Spleen (tissue), 11 donors: Measurements from ENCODE around the gene SLC12A5. TPM values are rescaled to one million over a fixed set of nuclear protein-coding genes. Genes with fewer than 3 reads are reported as not detected.

Source experiments
- DNase-seq: peaks from one replicate; pipeline ENCODE4 v3.0.0-alpha.2; 2020
- H3K27ac ChIP-seq, 8 donors: fragments of 200-600 bp; sonication (generic) in 7 of 8; 1 replicate in 4 of 8; 2 replicates in 4 of 8; pipeline versions ENCODE4 v1.5.0 to v1.8.0; 2016 to 2021; ENCODE audit warnings: inconsistent platforms in 4 of 8, mild to moderate bottlenecking in 4 of 8, moderate library complexity in 1 of 8
- H3K27me3 ChIP-seq, 7 donors: fragments of 200-600 bp; sonication (generic) in 6 of 7; replicated peaks in 1 of 7; 1 replicate in 4 of 7; 2 replicates in 3 of 7; pipeline versions ENCODE4 v1.5.0 to v1.8.0; 2016 to 2021; ENCODE audit warnings: inconsistent platforms in 3 of 7, mild to moderate bottlenecking in 1 of 7
- H3K36me3 ChIP-seq, 6 donors: fragments of 200-600 bp; sonication (generic) in 5 of 6; 1 replicate in 4 of 6; 2 replicates in 2 of 6; pipeline versions ENCODE4 v1.5.0 to v1.8.0; 2016 to 2021; ENCODE audit warnings: inconsistent platforms in 2 of 6
- H3K4me1 ChIP-seq, 6 donors: fragments of 200-600 bp; sonication (generic) in 5 of 6; 1 replicate in 3 of 6; 2 replicates in 3 of 6; pipeline versions ENCODE4 v1.5.0 to v1.8.0; 2016 to 2021; ENCODE audit warnings: inconsistent platforms in 3 of 6
- H3K4me3 ChIP-seq, 8 donors: fragments of 200-600 bp; sonication (generic) in 7 of 8; 1 replicate in 4 of 8; 2 replicates in 4 of 8; pipeline versions ENCODE4 v1.5.0 to v1.8.0; 2016 to 2021; ENCODE audit warnings: inconsistent platforms in 4 of 8, mild to moderate bottlenecking in 4 of 8, moderate library complexity in 2 of 8
- H3K9me3 ChIP-seq, 8 donors: fragments of 200-600 bp; sonication (generic) in 7 of 8; 1 replicate in 4 of 8; 2 replicates in 4 of 8; pipeline versions ENCODE4 v1.5.0 to v1.8.0; 2016 to 2021; ENCODE audit warnings: inconsistent platforms in 4 of 8
- POLR2A ChIP-seq, 3 donors: fragments of 450-650 bp; IDR thresholded peaks; one replicate each; pipeline ENCODE4 v1.5.1; 2017; ENCODE audit warnings: antibody characterized with exemption in 3 of 3, mild to moderate bottlenecking in 1 of 3
- POLR2AphosphoS5 ChIP-seq, 3 donors: sonication (generic); formaldehyde crosslinking; IDR thresholded peaks; one replicate each; pipeline ENCODE4 v1.5.1; 2017; ENCODE audit warnings: antibody characterized with exemption in 3 of 3
- WGBS, 5 donors: extraction: QIAGEN DNeasy Blood & Tissue Kit in 3 of 5; methylation state at CpG; one replicate each; pipeline versions ENCODE4 v1.1.5 to v1.1.7; 2013 to 2018; 5-methylcytosine and 5-hydroxymethylcytosine counted together
- intact Hi-C: fragments of 100-400 bp; cut with DNase I; formaldehyde crosslinking; loops from one replicate; pipeline ENCODE4 v1.15.0; 2023; ENCODE audit warnings: low total_unique reads
- polyA plus RNA-seq, 3 donors: library from polyadenylated mRNA; stranded (reverse); fragments of 200-250 nt; gene quantifications; one replicate each; pipeline ENCODE4 v1.2.1, GENCODE V29; 2013
- total RNA-seq, 7 donors: library from RNA; depleted of rRNA in 3 of 7; stranded (reverse); fragments of >200 nt in 3 of 7; fragmentation: NEBNext Ultra II Directional in 4 of 7; extraction: Animal tissue kit (Norgen Biotek cat#: 25700) in 4 of 7; gene quantifications; one replicate each; pipeline versions ENCODE4 v1.1.0 to v1.2.1, GENCODE V29; 2016 to 2021
- TF ChIP-seq, protein P1 (sequence below), 11 experiments: fragments of 200-600 bp in 7 of 11; fragments of 450-650 bp in 4 of 11; sonication (generic) in 4 of 11; IDR thresholded peaks in 8 of 11; conservative IDR thresholded peaks in 3 of 11; 1 replicate in 7 of 11; 2 replicates in 4 of 11; pipeline versions ENCODE4 v1.4.0 to v1.8.0; 2016 to 2021; ENCODE audit warnings: antibody characterized with exemption in 11 of 11, inconsistent platforms in 4 of 11, mild to moderate bottlenecking in 1 of 11
- donor health status: healthy with polysubstance abuse.
- donor health status: DM: no; HTN: no; CAD: no; lungs with moderate emphysema.
- donor health status: DM: no; HTN: no; CAD: no.
- donor health status: Bipolar disorder and iron deficiency.
- donor health status: healthy.
- donor health status: DM: no; HTN: no; CAD: no.
- donor health status: DM: yes; HTN: yes; CAD: no.

The SLC12A5 gene
- total and polyA plus RNA-seq, 10 donors: 0.20 to 8.7 (median 2.7) TPM

GRCh38 chr20:46040902-46041535 lies 12.0 kb downstream of the SLC12A5 start:
- no peak for DNase-seq
- 24 to 30% (median 28%) methylated on average over 17 to 18 of the region's 18 CpGs for WGBS, 5 donors
- intact Hi-C loops: no loop called here
- H3K27ac ChIP-seq: no peak overlapping the region
- TF ChIP-seq POLR2A (IDR thresholded peaks at IDR 0.05) (no peak), POLR2AphosphoS5 (IDR thresholded peaks at IDR 0.05) (no peak)
- TF ChIP-seq, protein P1, sequence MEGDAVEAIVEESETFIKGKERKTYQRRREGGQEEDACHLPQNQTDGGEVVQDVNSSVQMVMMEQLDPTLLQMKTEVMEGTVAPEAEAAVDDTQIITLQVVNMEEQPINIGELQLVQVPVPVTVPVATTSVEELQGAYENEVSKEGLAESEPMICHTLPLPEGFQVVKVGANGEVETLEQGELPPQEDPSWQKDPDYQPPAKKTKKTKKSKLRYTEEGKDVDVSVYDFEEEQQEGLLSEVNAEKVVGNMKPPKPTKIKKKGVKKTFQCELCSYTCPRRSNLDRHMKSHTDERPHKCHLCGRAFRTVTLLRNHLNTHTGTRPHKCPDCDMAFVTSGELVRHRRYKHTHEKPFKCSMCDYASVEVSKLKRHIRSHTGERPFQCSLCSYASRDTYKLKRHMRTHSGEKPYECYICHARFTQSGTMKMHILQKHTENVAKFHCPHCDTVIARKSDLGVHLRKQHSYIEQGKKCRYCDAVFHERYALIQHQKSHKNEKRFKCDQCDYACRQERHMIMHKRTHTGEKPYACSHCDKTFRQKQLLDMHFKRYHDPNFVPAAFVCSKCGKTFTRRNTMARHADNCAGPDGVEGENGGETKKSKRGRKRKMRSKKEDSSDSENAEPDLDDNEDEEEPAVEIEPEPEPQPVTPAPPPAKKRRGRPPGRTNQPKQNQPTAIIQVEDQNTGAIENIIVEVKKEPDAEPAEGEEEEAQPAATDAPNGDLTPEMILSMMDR (IDR thresholded peaks at IDR 0.05 in 8 of 11, conservative IDR thresholded peaks at IDR 0.05 in 3 of 11): no peak
- no peak overlapping the region for H3K4me3 ChIP-seq
- H3K27me3 ChIP-seq: peaks cover 0 to 65% (median 0%) of the 10 kb centered on the region in 7 donors
- no peaks in the 10 kb centered on the region for H3K4me1 ChIP-seq
- H3K9me3 ChIP-seq: no peaks in the 10 kb centered on the region
- no peaks in the 10 kb centered on the region for H3K36me3 ChIP-seq

GRCh38 chr20:46043556-46043955 lies 14.5 kb downstream of the SLC12A5 start:
- WGBS, 5 donors: 46 to 59% (median 55%) methylated on average over 7 of the region's 7 CpGs
- no peak for DNase-seq
- TF ChIP-seq POLR2A (IDR thresholded peaks at IDR 0.05) (no peak), POLR2AphosphoS5 (IDR thresholded peaks at IDR 0.05) (no peak)
- TF ChIP-seq, protein P1 (IDR thresholded peaks at IDR 0.05 in 8 of 11, conservative IDR thresholded peaks at IDR 0.05 in 3 of 11): no peak
- Histone ChIP-seq H3K9me3 (no peaks in the 10 kb centered on the region), H3K4me3 (no peak overlapping the region), H3K4me1 (no peaks in the 10 kb centered on the region), H3K27me3 (peaks cover 0 to 76% (median 0%) of the 10 kb centered on the region in 7 donors), H3K36me3 (no peaks in the 10 kb centered on the region), H3K27ac (no peak overlapping the region)
- intact Hi-C loops: no loop called here

GRCh38 chr20:46044896-46045295 lies 15.9 kb downstream of the SLC12A5 start:
- intact Hi-C loops: no loop called here
- TF ChIP-seq POLR2AphosphoS5 (IDR thresholded peaks at IDR 0.05) (no peak), POLR2A (IDR thresholded peaks at IDR 0.05) (no peak)
- TF ChIP-seq, protein P1 (IDR thresholded peaks at IDR 0.05 in 8 of 11, conservative IDR thresholded peaks at IDR 0.05 in 3 of 11): no peak
- no peak overlapping the region for H3K27ac ChIP-seq
- H3K9me3 ChIP-seq: no peaks in the 10 kb centered on the region
- H3K27me3 ChIP-seq: peaks cover 0 to 78% (median 0%) of the 10 kb centered on the region in 7 donors
- WGBS, 5 donors: 59 to 92% (median 79%) methylated on average over 4 to 6 of the region's 6 CpGs
- H3K4me3 ChIP-seq: no peak overlapping the region
- no peaks in the 10 kb centered on the region for H3K4me1 ChIP-seq
- H3K36me3 ChIP-seq: no peaks in the 10 kb centered on the region
- DNase-seq: no peak

GRCh38 chr20:46046588-46047310 lies 17.7 kb downstream of the SLC12A5 start:
- H3K9me3 ChIP-seq: no peaks in the 10 kb centered on the region
- H3K27me3 ChIP-seq: peaks cover 0 to 61% (median 0%) of the 10 kb centered on the region in 7 donors
- no peaks in the 10 kb centered on the region for H3K36me3 ChIP-seq
- no peaks in the 10 kb centered on the region for H3K4me1 ChIP-seq
- TF ChIP-seq POLR2A (IDR thresholded peaks at IDR 0.05) (no peak), POLR2AphosphoS5 (IDR thresholded peaks at IDR 0.05) (no peak)
- TF ChIP-seq, protein P1 (IDR thresholded peaks at IDR 0.05 in 8 of 11, conservative IDR thresholded peaks at IDR 0.05 in 3 of 11): no peak
- H3K4me3 ChIP-seq: no peak overlapping the region
- DNase-seq: no peak
- no peak overlapping the region for H3K27ac ChIP-seq
- intact Hi-C loops: no loop called here
- WGBS, 5 donors: 76 to 86% (median 81%) methylated on average over 7 to 8 of the region's 8 CpGs
